Effector memory CD4-positive, alpha-beta T cell (primary cell): Measurements from ENCODE around the gene PLGRKT.
A peak's percentile ranks its signal among the peaks of the same experiment; 100 is the strongest.
"Not testable (repeated sequence)": the region's sequence is repeated elsewhere in the genome, so short reads cannot be mapped to it uniquely, and the experiment has no call there.

Source experiments
- DNase-seq, 3 donors: peaks; one replicate each; pipeline ENCODE4 v3.0.0-alpha.2; 2020
- H3K27ac ChIP-seq: 2 replicates; pipeline ENCODE4 v1.7.0; 2013; ENCODE audit warnings: mild to moderate bottlenecking, low read length, moderate library complexity; ENCODE audit not compliant: insufficient read depth, poor library complexity, severe bottlenecking
- H3K27me3 ChIP-seq: replicated peaks from 2 replicates; pipeline ENCODE4 v1.7.0; 2013; ENCODE audit warnings: mild to moderate bottlenecking, low read length; ENCODE audit not compliant: insufficient read depth, control insufficient read depth, poor library complexity, severe bottlenecking
- H3K36me3 ChIP-seq: 2 replicates; pipeline ENCODE4 v1.7.0; 2013; ENCODE audit warnings: mild to moderate bottlenecking, low read length, moderate library complexity; ENCODE audit not compliant: control insufficient read depth, insufficient read depth
- H3K4me1 ChIP-seq: 2 replicates; pipeline ENCODE4 v1.7.0; 2013; ENCODE audit warnings: low read length, mild to moderate bottlenecking; ENCODE audit not compliant: control insufficient read depth, insufficient read depth, poor library complexity, severe bottlenecking
- H3K4me3 ChIP-seq: 2 replicates; pipeline ENCODE4 v1.7.0; 2013; ENCODE audit warnings: low read length, low read depth, mild to moderate bottlenecking; ENCODE audit not compliant: insufficient read depth, poor library complexity, severe bottlenecking
- H3K9me3 ChIP-seq: 2 replicates; pipeline ENCODE4 v1.7.0; 2013; ENCODE audit warnings: mild to moderate bottlenecking, low read length, moderate library complexity; ENCODE audit not compliant: control insufficient read depth

PLGRKT gene

DNA sequence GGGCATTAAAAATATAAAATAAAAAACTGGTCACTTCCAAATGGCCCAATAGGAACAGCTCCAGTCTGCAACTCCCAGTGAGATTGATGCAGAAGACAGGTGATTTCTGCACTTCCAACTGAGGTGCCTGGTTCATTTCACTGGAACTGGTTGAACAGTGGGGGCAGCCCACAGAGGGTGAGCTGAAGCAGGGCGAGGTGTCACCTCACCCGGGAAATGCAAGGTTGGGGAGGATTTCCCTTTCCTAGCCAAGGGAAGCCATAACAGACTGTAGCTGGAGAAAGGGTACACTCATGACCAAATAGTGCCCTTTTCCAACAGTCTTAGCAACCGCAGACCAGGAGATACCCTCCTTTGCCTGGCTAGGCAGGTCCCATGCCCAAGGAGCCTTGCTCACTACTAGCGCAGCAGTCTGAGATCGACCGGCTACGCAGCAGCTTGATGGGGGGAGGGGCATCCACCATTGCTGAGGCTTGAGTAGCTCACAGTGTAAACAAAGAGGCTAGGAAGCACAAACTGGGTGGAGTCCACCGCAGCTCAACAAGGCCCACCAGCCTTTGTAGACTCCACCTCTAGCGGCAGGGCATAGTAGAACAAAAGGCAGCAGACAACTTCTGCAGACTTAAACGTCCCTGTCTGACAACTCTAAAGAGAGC, 110.7 kb downstream of the PLGRKT start:
- no peaks in the 10 kb centered on the region for H3K27me3 ChIP-seq
- no peaks in the 10 kb centered on the region for H3K9me3 ChIP-seq
- H3K4me3 ChIP-seq: no peak overlapping the region
- no peaks in the 10 kb centered on the region for H3K36me3 ChIP-seq
- H3K4me1 ChIP-seq: peaks cover 5% of the 10 kb centered on the region
- DNase-seq: peak; percentile 14 to 59 (median 15)
- H3K27ac ChIP-seq: peak overlapping the region; percentile 48

DNA sequence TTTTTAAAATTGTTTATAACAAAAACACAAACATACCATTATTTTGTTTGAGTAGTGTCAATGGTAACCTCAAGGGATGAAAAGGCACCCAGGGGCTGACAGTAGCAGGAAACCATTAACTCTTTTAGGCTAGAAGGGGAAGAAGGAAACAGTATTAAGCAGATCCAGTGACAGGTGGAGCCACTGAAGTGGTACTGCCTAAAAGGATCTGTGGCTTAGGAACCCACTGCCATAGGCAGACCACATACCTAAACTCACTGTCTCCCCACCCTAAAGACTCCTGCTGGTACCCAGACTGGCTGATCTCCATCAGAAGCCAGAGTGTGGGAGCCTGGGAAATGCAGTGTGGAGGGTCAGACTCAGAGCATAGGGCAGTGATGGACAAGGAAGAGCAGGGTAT, 111.5 kb downstream of the PLGRKT start:
- Histone ChIP-seq H3K27me3 (no peaks in the 10 kb centered on the region), H3K4me3 (no peak overlapping the region), H3K27ac (no peak overlapping the region), H3K4me1 (peaks cover 7% of the 10 kb centered on the region), H3K9me3 (no peaks in the 10 kb centered on the region), H3K36me3 (no peaks in the 10 kb centered on the region)
- no peak for DNase-seq

- not testable (repeated sequence) for H3K36me3 ChIP-seq, H3K4me3 ChIP-seq, DNase-seq, H3K27ac ChIP-seq, H3K27me3 ChIP-seq, H3K9me3 ChIP-seq, H3K4me1 ChIP-seq
These were observed 116.1 kb downstream of the PLGRKT start for GRCh38 chr9:5321601-5322000.

DNA sequence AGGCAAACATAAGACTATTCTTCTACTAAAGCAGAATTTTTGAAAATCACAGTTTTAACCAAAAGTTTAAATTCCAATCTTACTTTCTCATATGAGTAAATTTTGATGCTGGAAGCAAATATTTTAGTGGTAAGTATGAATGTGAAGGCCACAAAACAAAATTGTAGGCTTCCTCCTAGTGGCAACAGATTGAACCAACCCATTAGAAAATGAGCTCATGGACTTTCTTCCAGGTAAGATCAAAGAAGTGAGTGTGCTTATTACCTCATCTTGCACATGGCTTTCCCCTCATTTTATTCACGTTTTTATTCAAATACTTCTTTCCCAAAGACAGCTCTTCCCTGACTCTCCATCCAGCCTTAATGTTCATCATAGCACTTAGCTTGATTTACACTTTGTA, 116.7 kb downstream of the PLGRKT start:
- Histone ChIP-seq H3K27ac (no peak overlapping the region), H3K9me3 (no peaks in the 10 kb centered on the region), H3K27me3 (no peaks in the 10 kb centered on the region), H3K4me1 (peaks cover 3% of the 10 kb centered on the region), H3K36me3 (no peaks in the 10 kb centered on the region), H3K4me3 (no peak overlapping the region)
- DNase-seq: no peak

GRCh38 chr9:5316406-5316805, 121.3 kb downstream of the PLGRKT start:
- H3K36me3 ChIP-seq, H3K27me3 ChIP-seq, H3K9me3 ChIP-seq, H3K4me1 ChIP-seq, H3K4me3 ChIP-seq, DNase-seq, H3K27ac ChIP-seq: not testable (repeated sequence)

DNA sequence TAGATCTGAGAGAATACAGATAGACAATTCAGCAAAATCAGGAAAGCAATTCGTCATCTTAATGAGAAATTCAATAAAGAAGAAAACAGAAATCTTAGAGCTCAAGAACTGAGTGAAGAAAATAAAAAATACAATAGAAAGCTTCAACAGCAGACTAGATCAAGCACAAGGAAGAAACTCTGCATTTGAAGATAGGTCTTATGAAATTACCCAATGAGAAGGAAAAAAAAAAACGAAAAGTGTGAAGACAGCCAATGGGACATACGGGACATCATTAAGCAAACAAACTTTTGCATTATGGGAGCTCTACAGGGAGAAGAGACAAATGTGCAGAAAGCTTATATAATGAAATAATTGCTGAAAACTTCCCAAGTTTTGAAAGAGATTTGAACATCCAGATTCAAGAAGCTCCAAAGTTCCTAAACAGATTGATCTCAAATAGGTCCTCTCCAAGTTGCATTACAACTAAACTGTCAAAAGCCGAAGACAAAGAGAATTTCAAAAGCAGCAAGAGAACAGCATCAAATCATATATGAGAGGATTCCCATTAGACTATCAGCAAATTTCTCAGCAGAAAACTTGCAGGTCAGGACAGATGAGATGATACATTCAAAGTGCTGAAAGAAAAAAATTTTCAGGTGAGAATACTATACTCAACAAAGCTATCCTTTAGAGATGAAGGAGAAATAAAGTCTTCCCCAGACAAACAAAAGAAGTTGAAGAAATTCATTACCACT, 122.4 kb downstream of the PLGRKT start:
- Histone ChIP-seq H3K4me1 (no peaks in the 10 kb centered on the region), H3K27ac (no peak overlapping the region), H3K4me3 (no peak overlapping the region), H3K36me3 (no peaks in the 10 kb centered on the region), H3K9me3 (peaks cover 6% of the 10 kb centered on the region), H3K27me3 (no peaks in the 10 kb centered on the region)
- no peak for DNase-seq

- Histone ChIP-seq H3K27ac (no peak overlapping the region), H3K4me1 (peaks cover 2% of the 10 kb centered on the region), H3K9me3 (peaks cover 6% of the 10 kb centered on the region), H3K4me3 (no peak overlapping the region), H3K36me3 (no peaks in the 10 kb centered on the region), H3K27me3 (no peaks in the 10 kb centered on the region)
- DNase-seq: no peak
These were observed 126.9 kb downstream of the PLGRKT start for GRCh38 chr9:5310851-5311250.
